H9 (cell line): ENCODE data around the gene OSBP2. TPM values are rescaled to one million over a fixed set of nuclear protein-coding genes. Genes with fewer than 3 reads are reported as not detected.

Experiments
- DNase-seq: peaks from one replicate; pipeline ENCODE4 v3.0.0-alpha.2; 2017
- H2AFZ ChIP-seq: one replicate; pipeline ENCODE4 v1.6.1; 2013; ENCODE audit warnings: mild to moderate bottlenecking, low read length, control low read depth, moderate library complexity
- H2AK5ac ChIP-seq: 2 replicates; pipeline ENCODE4 v1.6.1; 2013; ENCODE audit warnings: low read length, control low read depth, mixed read lengths; ENCODE audit not compliant: insufficient read length
- H2BK120ac ChIP-seq: one replicate; pipeline ENCODE4 v1.6.1; 2013; ENCODE audit warnings: low read depth, mild to moderate bottlenecking, low read length, control low read depth, inconsistent platforms; ENCODE audit not compliant: poor library complexity, severe bottlenecking
- H2BK12ac ChIP-seq: 2 replicates; pipeline ENCODE4 v1.6.1; 2013; ENCODE audit warnings: low read length, control low read depth, mixed read lengths, low read depth; ENCODE audit not compliant: insufficient read length
- H2BK15ac ChIP-seq: 2 replicates; pipeline ENCODE4 v1.6.1; 2013; ENCODE audit warnings: low read depth, low read length, control low read depth
- H2BK20ac ChIP-seq: one replicate; pipeline ENCODE4 v1.6.1; 2013; ENCODE audit warnings: low read depth, mild to moderate bottlenecking, low read length, control low read depth, inconsistent platforms; ENCODE audit not compliant: poor library complexity, severe bottlenecking
- H2BK5ac ChIP-seq: 2 replicates; pipeline ENCODE4 v1.6.1; 2013; ENCODE audit warnings: low read length, control low read depth, mixed read lengths; ENCODE audit not compliant: insufficient read length
- H3K14ac ChIP-seq: 2 replicates; pipeline ENCODE4 v1.6.1; 2013; ENCODE audit warnings: low read length, control low read depth; ENCODE audit not compliant: insufficient read depth
- H3K18ac ChIP-seq: 2 replicates; pipeline ENCODE4 v1.6.1; 2013; ENCODE audit warnings: low read depth, mild to moderate bottlenecking, mixed read lengths, low read length, control low read depth; ENCODE audit not compliant: insufficient read length
- H3K23ac ChIP-seq: 2 replicates; pipeline ENCODE4 v1.6.1; 2013; ENCODE audit warnings: low read length, control low read depth, mixed read lengths, low read depth; ENCODE audit not compliant: insufficient read length
- H3K23me2 ChIP-seq: 2 replicates; pipeline ENCODE4 v1.6.1; 2013; ENCODE audit warnings: low read depth, mild to moderate bottlenecking, mixed read lengths, low read length, control low read depth; ENCODE audit not compliant: insufficient read length, poor library complexity, severe bottlenecking
- H3K27ac ChIP-seq: 2 replicates; pipeline ENCODE4 v1.5.1; 2013; ENCODE audit warnings: low read length, control low read depth, mixed read lengths, low read depth; ENCODE audit not compliant: insufficient read length
- H3K27me3 ChIP-seq: 2 replicates; pipeline ENCODE4 v1.6.1; 2013; ENCODE audit warnings: low read length, control low read depth, inconsistent platforms; ENCODE audit not compliant: insufficient read depth
- H3K4ac ChIP-seq: 2 replicates; pipeline ENCODE4 v1.6.1; 2013; ENCODE audit warnings: low read depth, mild to moderate bottlenecking, control low read depth, inconsistent platforms, low read length, moderate library complexity
- H3K4me1 ChIP-seq: 2 replicates; pipeline ENCODE4 v1.6.1; 2013; ENCODE audit warnings: low read length, control low read depth, inconsistent platforms; ENCODE audit not compliant: insufficient read depth
- H3K4me2 ChIP-seq: 2 replicates; pipeline ENCODE4 v1.6.1; 2013; ENCODE audit warnings: low read length, control low read depth, mixed read lengths; ENCODE audit not compliant: insufficient read length, insufficient read depth
- H3K56ac ChIP-seq: 2 replicates; pipeline ENCODE4 v1.6.1; 2013; ENCODE audit warnings: low read depth, mild to moderate bottlenecking, mixed read lengths, low read length, control low read depth; ENCODE audit not compliant: insufficient read length
- H3K79me1 ChIP-seq: 2 replicates; pipeline ENCODE4 v1.6.1; 2013; ENCODE audit warnings: low read depth, mild to moderate bottlenecking, moderate library complexity, low read length, control low read depth, inconsistent platforms; ENCODE audit not compliant: insufficient read depth, poor library complexity, severe bottlenecking
- H3K79me2 ChIP-seq: 2 replicates; pipeline ENCODE4 v1.6.1; 2013; ENCODE audit warnings: low read length, control low read depth, inconsistent platforms; ENCODE audit not compliant: insufficient read depth
- H3K9ac ChIP-seq: 2 replicates; pipeline ENCODE4 v1.6.1; 2013; ENCODE audit warnings: low read length, control low read depth, mixed read lengths; ENCODE audit not compliant: insufficient read length; ENCODE audit errors: extremely low read depth
- H3K9me3 ChIP-seq: one replicate; pipeline ENCODE4 v1.6.1; 2013; ENCODE audit warnings: low read depth, low read length, inconsistent platforms; ENCODE audit not compliant: control insufficient read depth
- H3T11ph ChIP-seq: one replicate; pipeline ENCODE4 v1.6.1; 2013; ENCODE audit warnings: mild to moderate bottlenecking, low read length, control low read depth, inconsistent platforms
- H4K20me1 ChIP-seq: one replicate; pipeline ENCODE4 v1.6.1; 2013; ENCODE audit not compliant: control insufficient read depth, insufficient read length, insufficient read depth
- H4K5ac ChIP-seq: 2 replicates; pipeline ENCODE4 v1.6.1; 2013; ENCODE audit warnings: low read depth, mild to moderate bottlenecking, mixed read lengths, low read length, control low read depth; ENCODE audit not compliant: insufficient read length
- H4K8ac ChIP-seq: replicated peaks from 2 replicates; pipeline ENCODE4 v1.6.1; 2013; ENCODE audit warnings: low read length, control low read depth, mixed read lengths, low read depth; ENCODE audit not compliant: insufficient read length
- H4K91ac ChIP-seq: 2 replicates; pipeline ENCODE4 v1.6.1; 2013; ENCODE audit warnings: low read depth, mild to moderate bottlenecking, moderate library complexity, mixed read lengths, low read length, control low read depth; ENCODE audit not compliant: insufficient read length
- H3K27ac Mint-ChIP-seq, 3 experiments: 2 replicates in 2 of 3; 3 replicates in 1 of 3; pipeline ENCODE4 v1.8.0; 2020 to 2021; ENCODE audit warnings: mixed read lengths in 3 of 3, mild to moderate bottlenecking in 1 of 3, moderate library complexity in 1 of 3
- H3K27me3 Mint-ChIP-seq: 2 replicates; pipeline ENCODE4 v1.8.0; 2021; ENCODE audit warnings: low read depth, mild to moderate bottlenecking, moderate library complexity, mixed read lengths
- H3K36me3 Mint-ChIP-seq, 3 experiments: 2 replicates in 2 of 3; 3 replicates in 1 of 3; pipeline ENCODE4 v1.8.0; 2020 to 2021; ENCODE audit warnings: low read depth in 3 of 3, mixed read lengths in 3 of 3; ENCODE audit not compliant: insufficient read depth in 1 of 3
- H3K4me1 Mint-ChIP-seq, 2 experiments: 2 replicates each; pipeline ENCODE4 v1.8.0; 2020; ENCODE audit warnings: mixed read lengths in 2 of 2
- H3K4me3 Mint-ChIP-seq, 2 experiments: 2 replicates in 1 of 2; 3 replicates in 1 of 2; pipeline ENCODE4 v1.8.0; 2020 to 2021; ENCODE audit warnings: mild to moderate bottlenecking in 2 of 2, mixed read lengths in 2 of 2, moderate library complexity in 1 of 2
- H3K9me3 Mint-ChIP-seq, 2 experiments: 2 replicates in 1 of 2; 3 replicates in 1 of 2; pipeline ENCODE4 v1.8.0; 2020; ENCODE audit warnings: mild to moderate bottlenecking in 2 of 2, mixed read lengths in 2 of 2, moderate library complexity in 1 of 2
- WGBS: extraction: QIAGEN DNeasy Blood & Tissue Kit; methylation state at CpG from one replicate; pipeline ENCODE4 v1.1.7; 2013; ENCODE audit warnings: missing lambda C conversion rate, low lambda C conversion rate, mixed read lengths; ENCODE audit not compliant: insufficient read length; ENCODE audit errors: extremely low coverage; 5-methylcytosine and 5-hydroxymethylcytosine counted together
- total RNA-seq: library from RNA; stranded (reverse); gene quantifications from 2 replicates; pipeline ENCODE4 v1.2.1, GENCODE V29; 2021
- TF ChIP-seq, protein P1 (sequence below): fragments of 200-600 bp; sonication (generic); conservative IDR thresholded peaks from 3 replicates; pipeline ENCODE4 v1.8.0; 2021; ENCODE audit warnings: antibody characterized with exemption, mild to moderate bottlenecking

The OSBP2 gene
- total RNA-seq, 1 experiment from 2014 or later = 3.4 TPM

DNA sequence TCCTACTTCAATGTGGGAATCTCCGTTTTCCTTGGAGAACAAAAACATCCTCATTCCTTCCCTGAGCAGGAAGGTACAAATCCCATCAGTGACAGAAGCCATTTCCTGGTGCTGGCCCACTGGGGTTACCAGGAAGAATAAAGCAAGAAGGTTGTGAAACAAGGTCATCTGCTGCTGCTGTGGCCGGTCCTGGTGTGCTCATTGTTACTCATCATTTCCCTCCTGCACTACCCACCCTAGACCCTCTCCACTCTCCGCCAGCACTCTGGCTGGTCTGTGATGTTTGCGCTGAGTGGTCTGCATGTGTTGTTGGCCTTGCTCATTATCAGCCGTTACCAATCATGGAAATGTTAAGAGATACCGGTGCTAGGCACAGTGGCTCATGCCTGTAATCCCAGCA, 37.0 kb downstream of the OSBP2 start:
- no peaks in the 10 kb centered on the region; the same call in 1 of the 2 replicates for H3K4me1 ChIP-seq
- Mint-ChIP-seq H3K27me3 (no peaks in the 10 kb centered on the region), H3K27ac (no peak overlapping the region), H3K36me3 (no peaks in the 10 kb centered on the region), H3K4me1 (peaks cover 0 to 8% of the 10 kb centered on the region in 2 experiments; a peak in 1 of 4 replicates), H3K9me3 (peaks cover 0 to 3% of the 10 kb centered on the region in 2 experiments; a peak in 1 of 5 replicates), H3K4me3 (no peak overlapping the region)
- H3K79me1 ChIP-seq = no peaks in the 10 kb centered on the region
- no peaks in the 10 kb centered on the region for H4K20me1 ChIP-seq
- H2BK20ac ChIP-seq = no peak overlapping the region
- no peak overlapping the region for H3K4me2 ChIP-seq
- no peak overlapping the region for H3K4ac ChIP-seq
- H3K27me3 ChIP-seq = no peaks in the 10 kb centered on the region
- no peak overlapping the region for H2AFZ ChIP-seq
- no peak overlapping the region for H2BK15ac ChIP-seq
- H3K18ac ChIP-seq = no peak overlapping the region
- H3K27ac ChIP-seq = no peak overlapping the region
- no peak overlapping the region for H3T11ph ChIP-seq
- no peak overlapping the region for H3K56ac ChIP-seq
- no peak overlapping the region for H4K8ac ChIP-seq
- no peak for DNase-seq
- no peaks in the 10 kb centered on the region for H3K9me3 ChIP-seq
- no peak overlapping the region for H2AK5ac ChIP-seq
- H3K14ac ChIP-seq = no peak overlapping the region
- no peak overlapping the region for H3K23ac ChIP-seq
- H4K91ac ChIP-seq = no peak overlapping the region
- no peak overlapping the region for H2BK120ac ChIP-seq
- no peak overlapping the region for H4K5ac ChIP-seq
- H2BK12ac ChIP-seq = no peak overlapping the region
- H3K79me2 ChIP-seq = no peaks in the 10 kb centered on the region
- WGBS = no CpG with 5 or more reads among the region's 6 CpGs
- H3K23me2 ChIP-seq = no peaks in the 10 kb centered on the region
- no peak overlapping the region for H2BK5ac ChIP-seq
- TF ChIP-seq, protein P1, sequence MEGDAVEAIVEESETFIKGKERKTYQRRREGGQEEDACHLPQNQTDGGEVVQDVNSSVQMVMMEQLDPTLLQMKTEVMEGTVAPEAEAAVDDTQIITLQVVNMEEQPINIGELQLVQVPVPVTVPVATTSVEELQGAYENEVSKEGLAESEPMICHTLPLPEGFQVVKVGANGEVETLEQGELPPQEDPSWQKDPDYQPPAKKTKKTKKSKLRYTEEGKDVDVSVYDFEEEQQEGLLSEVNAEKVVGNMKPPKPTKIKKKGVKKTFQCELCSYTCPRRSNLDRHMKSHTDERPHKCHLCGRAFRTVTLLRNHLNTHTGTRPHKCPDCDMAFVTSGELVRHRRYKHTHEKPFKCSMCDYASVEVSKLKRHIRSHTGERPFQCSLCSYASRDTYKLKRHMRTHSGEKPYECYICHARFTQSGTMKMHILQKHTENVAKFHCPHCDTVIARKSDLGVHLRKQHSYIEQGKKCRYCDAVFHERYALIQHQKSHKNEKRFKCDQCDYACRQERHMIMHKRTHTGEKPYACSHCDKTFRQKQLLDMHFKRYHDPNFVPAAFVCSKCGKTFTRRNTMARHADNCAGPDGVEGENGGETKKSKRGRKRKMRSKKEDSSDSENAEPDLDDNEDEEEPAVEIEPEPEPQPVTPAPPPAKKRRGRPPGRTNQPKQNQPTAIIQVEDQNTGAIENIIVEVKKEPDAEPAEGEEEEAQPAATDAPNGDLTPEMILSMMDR = no peak
- no peak overlapping the region for H3K9ac ChIP-seq
